Right lobe of liver (tissue), 6 donors: ENCODE data around the gene PTK6. TPM values are rescaled to one million over a fixed set of nuclear protein-coding genes. Genes with fewer than 3 reads are reported as not detected.
A peak's percentile ranks its signal among the peaks of the same experiment; 100 is the strongest.

Experiments
- ATAC-seq, 4 donors: fragments of 200-7000 bp; cut with Tn5 transposase; one replicate each; pipeline ENCODE4 v1.9.1; 2020; ENCODE audit warnings: mild to moderate bottlenecking in 4 of 4, moderate library complexity in 4 of 4
- DNase-seq, 3 donors: peaks; one replicate each; pipeline ENCODE4 v3.0.0-alpha.2; 2020
- H3K27ac ChIP-seq, 3 donors: fragments of 200-600 bp; one replicate each; pipeline ENCODE4 v1.8.0; 2022
- H3K27me3 ChIP-seq, 2 donors: fragments of 200-600 bp; one replicate each; pipeline ENCODE4 v1.8.0; 2022
- H3K36me3 ChIP-seq, 4 donors: fragments of 200-600 bp; sonication (generic) in 1 of 4; one replicate each; pipeline versions ENCODE4 v1.5.1 to v1.8.0; 2017 to 2022; ENCODE audit warnings: control low read depth in 1 of 4
- H3K4me1 ChIP-seq, 4 donors: fragments of 200-600 bp; sonication (generic) in 1 of 4; one replicate each; pipeline versions ENCODE4 v1.5.1 to v1.8.0; 2017 to 2022; ENCODE audit warnings: control low read depth in 1 of 4
- H3K4me3 ChIP-seq, 3 donors: fragments of 200-600 bp; one replicate each; pipeline ENCODE4 v1.8.0; 2022
- H3K9me3 ChIP-seq, 4 donors: fragments of 200-600 bp; sonication (generic) in 1 of 4; one replicate each; pipeline versions ENCODE4 v1.5.1 to v1.8.0; 2017 to 2022; ENCODE audit warnings: control low read depth in 1 of 4
- CTCF ChIP-seq, 4 donors: fragments of 200-600 bp in 3 of 4; fragments of 450-650 bp in 1 of 4; IDR thresholded peaks; one replicate each; pipeline versions ENCODE4 v1.5.1 to v1.8.0; 2016 to 2022; ENCODE audit warnings: antibody characterized with exemption in 4 of 4, mild to moderate bottlenecking in 2 of 4
- POLR2A ChIP-seq: fragments of 450-650 bp; IDR thresholded peaks from one replicate; pipeline ENCODE4 v1.6.1; 2017; ENCODE audit warnings: antibody characterized with exemption, mild to moderate bottlenecking
- whole genome bisulfite sequencing: methylation state at CpG from one replicate; pipeline ENCODE4 v1.1.6; 2018; ENCODE audit warnings: low coverage, low lambda C conversion rate; ENCODE audit not compliant: insufficient coverage; ENCODE audit errors: missing lambda C conversion rate; 5-methylcytosine and 5-hydroxymethylcytosine counted together
- intact Hi-C, 2 donors: fragments of 100-400 bp; cut with DNase I; formaldehyde crosslinking; loops; one replicate each; pipeline versions ENCODE4 v1.11.2 to v1.14.1; 2022
- total RNA-seq, 6 experiments: library from RNA; depleted of rRNA in 2 of 6; stranded (reverse); fragments of >200 nt in 2 of 6; fragmentation: NEBNext Ultra II Directional in 3 of 6; extraction: Animal tissue kit (Norgen Biotek cat#: 25700) in 3 of 6; gene quantifications; one replicate each; pipeline versions ENCODE4 v1.1.0 to v1.2.4, GENCODE V29; 2016 to 2023
- donor health status: DM: no; HTN: yes; CAD: no.
- donor health status: DM: no; HTN: no; CAD: no.
- donor health status: DM: no; HTN: no; CAD: no.
- donor health status: DM: no; HTN: yes; CAD: no.
- donor health status: DM: no; HTN: yes; CAD: no.

PTK6 gene
- total RNA-seq, 6 experiments from 2014 or later: 0.78 to 11.0 (median 3.6) TPM

GRCh38 chr20:63533871-63534393 lies 3.2 kb downstream of the PTK6 start:
- no peaks in the 10 kb centered on the region for H3K36me3 ChIP-seq
- ATAC-seq (no peak), DNase-seq (peak in 1 of 3 donors; percentile 62)
- no peak overlapping the region for H3K27ac ChIP-seq
- no peak overlapping the region for H3K4me3 ChIP-seq
- H3K9me3 ChIP-seq: no peaks in the 10 kb centered on the region
- H3K27me3 ChIP-seq: no peaks in the 10 kb centered on the region
- H3K4me1 ChIP-seq: peaks cover 0 to 16% (median 7%) of the 10 kb centered on the region in 4 donors
- WGBS: no CpG with 5 or more reads among the region's 28 CpGs
- no peak for TF ChIP-seq CTCF (IDR thresholded peaks at IDR 0.05)
- no peak for TF ChIP-seq POLR2A
- intact Hi-C loops: loop anchor here in 1 of 2 donors (10.0 kb wide), 1 partner anchor 441 kb away; the partner anchor contains the start of gene SAMD10

- H3K27ac ChIP-seq: no peak overlapping the region
- no peak overlapping the region for H3K4me3 ChIP-seq
- DNase-seq (peak in 1 of 3 donors; percentile 39), ATAC-seq (no peak)
- intact Hi-C loops: loop anchor here in 1 of 2 donors (10.0 kb wide), 1 partner anchor 441 kb away; the partner anchor contains the start of gene SAMD10
- peaks cover 0 to 16% (median 7%) of the 10 kb centered on the region in 4 donors for H3K4me1 ChIP-seq
- 85% methylated on average over 5 of the region's 14 CpGs for WGBS
- TF ChIP-seq POLR2A (no peak), CTCF (IDR thresholded peaks at IDR 0.05) (no peak)
- H3K9me3 ChIP-seq: no peaks in the 10 kb centered on the region
- no peaks in the 10 kb centered on the region for H3K27me3 ChIP-seq
- H3K36me3 ChIP-seq: no peaks in the 10 kb centered on the region
Observed at GRCh38 chr20:63533388-63533787, 3.8 kb downstream of the PTK6 start.

- TF ChIP-seq POLR2A: no peak
- no peak for TF ChIP-seq CTCF (IDR thresholded peaks at IDR 0.05)
- 87% methylated on average over 3 of the region's 24 CpGs for WGBS
- H3K9me3 ChIP-seq: no peaks in the 10 kb centered on the region
- no peaks in the 10 kb centered on the region for H3K27me3 ChIP-seq
- intact Hi-C loops: loop anchor here in 1 of 2 donors (10.0 kb wide), 1 partner anchor 442 kb away; the partner anchor contains the start of gene SAMD10
- no peak overlapping the region for H3K4me3 ChIP-seq
- no peaks in the 10 kb centered on the region for H3K36me3 ChIP-seq
- DNase-seq (peak in 2 of 3 donors; percentile 43 to 56), ATAC-seq (no peak)
- peaks cover 0 to 13% (median 6%) of the 10 kb centered on the region in 4 donors for H3K4me1 ChIP-seq
- H3K27ac ChIP-seq: no peak overlapping the region
Observed at GRCh38 chr20:63532449-63532971, 4.7 kb downstream of the PTK6 start.

GRCh38 chr20:63531686-63532448 lies 5.3 kb downstream of the PTK6 start:
- H3K36me3 ChIP-seq: no peaks in the 10 kb centered on the region
- peak in 1 of 3 donors; percentile 26 for DNase-seq
- no peaks in the 10 kb centered on the region for H3K27me3 ChIP-seq
- intact Hi-C loops: loop anchor here in 1 of 2 donors (10.0 kb wide), 1 partner anchor 443 kb away; the partner anchor contains the start of gene SAMD10
- peaks cover 0 to 8% (median 3%) of the 10 kb centered on the region in 4 donors for H3K4me1 ChIP-seq
- H3K27ac ChIP-seq: no peak overlapping the region
- ATAC-seq: no peak
- TF ChIP-seq CTCF (IDR thresholded peaks at IDR 0.05): no peak
- no peak for TF ChIP-seq POLR2A
- 87% methylated on average over 17 of the region's 27 CpGs for WGBS
- no peak overlapping the region for H3K4me3 ChIP-seq
- H3K9me3 ChIP-seq: no peaks in the 10 kb centered on the region
